ENCODE data around the gene CYP26B1.

Gene CYP26B1, protein sequence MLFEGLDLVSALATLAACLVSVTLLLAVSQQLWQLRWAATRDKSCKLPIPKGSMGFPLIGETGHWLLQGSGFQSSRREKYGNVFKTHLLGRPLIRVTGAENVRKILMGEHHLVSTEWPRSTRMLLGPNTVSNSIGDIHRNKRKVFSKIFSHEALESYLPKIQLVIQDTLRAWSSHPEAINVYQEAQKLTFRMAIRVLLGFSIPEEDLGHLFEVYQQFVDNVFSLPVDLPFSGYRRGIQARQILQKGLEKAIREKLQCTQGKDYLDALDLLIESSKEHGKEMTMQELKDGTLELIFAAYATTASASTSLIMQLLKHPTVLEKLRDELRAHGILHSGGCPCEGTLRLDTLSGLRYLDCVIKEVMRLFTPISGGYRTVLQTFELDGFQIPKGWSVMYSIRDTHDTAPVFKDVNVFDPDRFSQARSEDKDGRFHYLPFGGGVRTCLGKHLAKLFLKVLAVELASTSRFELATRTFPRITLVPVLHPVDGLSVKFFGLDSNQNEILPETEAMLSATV

DNA sequence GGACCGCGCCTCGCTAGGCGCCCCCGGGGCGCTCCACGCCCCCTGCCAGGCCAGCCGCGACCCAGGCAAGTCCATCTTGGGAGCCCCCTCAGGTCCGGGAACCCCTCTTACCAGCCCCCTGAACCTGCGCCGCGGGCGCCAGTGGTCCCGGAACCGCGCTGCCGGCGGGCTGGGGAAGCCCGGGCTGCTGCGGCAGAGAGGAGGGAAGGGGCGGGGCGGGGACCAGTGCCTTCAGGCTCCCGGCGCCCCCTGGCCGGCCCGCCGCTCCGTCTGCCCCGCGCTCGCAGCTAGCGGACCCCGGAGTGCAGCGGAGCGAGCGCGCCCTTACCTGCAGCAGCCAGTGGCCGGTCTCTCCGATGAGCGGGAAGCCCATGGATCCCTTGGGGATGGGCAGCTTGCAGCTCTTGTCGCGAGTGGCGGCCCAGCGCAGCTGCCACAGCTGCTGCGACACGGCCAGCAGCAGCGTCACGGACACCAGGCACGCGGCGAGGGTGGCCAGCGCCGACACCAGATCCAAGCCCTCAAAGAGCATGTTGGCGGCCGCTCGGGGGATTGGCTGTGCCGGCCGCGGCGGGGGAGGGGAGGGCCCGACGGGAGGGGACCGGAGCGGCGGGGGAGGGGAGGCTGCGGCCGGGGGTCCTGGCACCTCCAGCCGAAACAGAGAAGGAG is at the start of gene CYP26B1:
Gene CYP26B1, minus strand, starts transcription at position 560 of the 669 bp plus-strand sequence. Its CDS starts 28 bp downstream, at position 532.
- H3K4me3 ChIP-seq (ENCODE audit: control insufficient read depth, low read depth, low read length) = peak within 1 kb of the TSS; percentile 40
- DNase-seq (ENCODE audit: low read depth) = no peak
- TF ChIP-seq, protein P1, sequence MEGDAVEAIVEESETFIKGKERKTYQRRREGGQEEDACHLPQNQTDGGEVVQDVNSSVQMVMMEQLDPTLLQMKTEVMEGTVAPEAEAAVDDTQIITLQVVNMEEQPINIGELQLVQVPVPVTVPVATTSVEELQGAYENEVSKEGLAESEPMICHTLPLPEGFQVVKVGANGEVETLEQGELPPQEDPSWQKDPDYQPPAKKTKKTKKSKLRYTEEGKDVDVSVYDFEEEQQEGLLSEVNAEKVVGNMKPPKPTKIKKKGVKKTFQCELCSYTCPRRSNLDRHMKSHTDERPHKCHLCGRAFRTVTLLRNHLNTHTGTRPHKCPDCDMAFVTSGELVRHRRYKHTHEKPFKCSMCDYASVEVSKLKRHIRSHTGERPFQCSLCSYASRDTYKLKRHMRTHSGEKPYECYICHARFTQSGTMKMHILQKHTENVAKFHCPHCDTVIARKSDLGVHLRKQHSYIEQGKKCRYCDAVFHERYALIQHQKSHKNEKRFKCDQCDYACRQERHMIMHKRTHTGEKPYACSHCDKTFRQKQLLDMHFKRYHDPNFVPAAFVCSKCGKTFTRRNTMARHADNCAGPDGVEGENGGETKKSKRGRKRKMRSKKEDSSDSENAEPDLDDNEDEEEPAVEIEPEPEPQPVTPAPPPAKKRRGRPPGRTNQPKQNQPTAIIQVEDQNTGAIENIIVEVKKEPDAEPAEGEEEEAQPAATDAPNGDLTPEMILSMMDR (conservative IDR thresholded peaks at IDR 0.05; ENCODE audit: control insufficient read depth, insufficient read depth, low read depth, low read length) = no peak

DNA sequence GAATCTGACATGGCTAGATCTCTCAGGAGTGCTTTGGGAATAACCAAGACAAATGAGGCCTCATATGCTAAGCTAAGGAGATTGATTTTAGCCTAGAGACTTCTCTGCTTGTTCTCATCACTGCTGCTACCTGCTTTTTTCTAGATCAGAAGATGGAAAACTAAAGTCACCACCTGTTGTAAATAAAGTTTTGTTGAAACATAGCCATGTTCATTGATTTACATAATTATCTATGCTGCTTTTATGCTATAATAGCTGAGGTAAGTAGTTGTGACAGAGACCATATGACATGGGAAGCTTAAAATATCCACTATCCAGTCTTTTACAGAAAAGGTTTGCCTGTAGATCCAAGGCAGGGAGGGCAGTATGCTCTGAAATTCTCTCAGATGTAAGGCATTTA is 46.1 kb upstream of the CYP26B1 start:
- no peak overlapping the region for H3K4me3 ChIP-seq (ENCODE audit: control insufficient read depth, low read depth, low read length)
- DNase-seq (ENCODE audit: low read depth) = no peak
- TF ChIP-seq, protein P1 (conservative IDR thresholded peaks at IDR 0.05; ENCODE audit: control insufficient read depth, insufficient read depth, low read depth, low read length) = no peak

DNA sequence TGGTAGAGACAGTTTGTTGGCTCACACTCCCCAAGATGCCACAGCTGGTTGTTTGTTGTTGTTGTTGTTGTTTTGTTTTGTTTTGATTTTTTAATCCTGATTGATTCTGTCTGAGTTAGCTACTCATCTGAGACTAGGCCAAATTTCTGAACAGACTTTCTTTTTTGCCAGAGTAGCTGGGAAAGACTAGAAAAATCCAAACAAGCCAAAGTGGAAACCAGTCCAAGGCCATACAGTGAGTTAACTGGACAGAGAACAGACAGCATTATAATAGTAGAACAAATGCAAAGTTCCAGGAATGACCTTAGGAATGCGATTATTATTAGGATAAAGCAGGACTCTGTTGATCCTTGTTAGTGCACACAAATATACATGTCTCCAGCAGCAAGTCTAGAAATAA is 43.8 kb upstream of the CYP26B1 start:
- DNase-seq (ENCODE audit: low read depth) = no peak
- no peak overlapping the region for H3K4me3 ChIP-seq (ENCODE audit: control insufficient read depth, low read depth, low read length)
- TF ChIP-seq, protein P1 (conservative IDR thresholded peaks at IDR 0.05; ENCODE audit: control insufficient read depth, insufficient read depth, low read depth, low read length) = no peak

DNA sequence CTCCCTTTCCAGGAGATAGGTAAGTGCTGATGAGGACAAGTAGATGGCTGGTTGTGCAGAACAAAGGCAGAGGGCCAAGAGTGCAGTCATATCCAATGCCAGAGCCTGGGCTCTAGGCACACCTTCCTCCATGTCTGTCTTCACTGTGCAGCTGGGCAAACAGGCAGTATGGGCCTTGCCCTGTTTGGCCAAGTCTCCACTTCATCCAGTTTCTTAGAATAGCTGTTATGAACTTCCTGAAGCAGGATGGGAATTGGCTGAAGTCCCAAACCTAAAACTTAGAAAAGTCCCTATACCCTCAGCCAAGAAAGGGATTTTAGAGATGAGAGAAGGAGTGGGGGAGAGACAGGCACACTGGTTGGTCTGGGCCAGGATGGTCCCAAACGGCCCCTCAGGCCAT is 37.5 kb upstream of the CYP26B1 start:
- no peak overlapping the region for H3K4me3 ChIP-seq (ENCODE audit: control insufficient read depth, low read depth, low read length)
- no peak for DNase-seq (ENCODE audit: low read depth)
- TF ChIP-seq, protein P1 (conservative IDR thresholded peaks at IDR 0.05; ENCODE audit: control insufficient read depth, insufficient read depth, low read depth, low read length) = no peak

DNA sequence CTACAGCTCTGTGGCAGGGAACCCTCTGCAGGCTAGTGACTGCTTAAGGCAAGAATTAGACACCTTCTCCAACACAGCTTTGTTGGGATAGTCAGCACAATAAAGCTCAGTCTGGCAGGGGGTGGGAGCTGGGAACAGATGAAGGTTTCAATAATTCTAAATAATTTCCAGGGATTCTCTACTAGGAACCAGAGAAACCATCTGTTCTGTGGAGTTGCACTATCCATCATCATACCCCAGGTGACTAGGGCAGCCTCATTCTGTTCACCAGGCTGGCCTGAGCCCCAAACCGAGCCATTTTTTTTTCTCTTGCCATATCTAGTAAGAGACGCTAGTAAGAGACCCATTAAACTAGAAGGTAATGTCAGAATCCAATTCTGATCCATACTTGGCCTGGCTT is 35.8 kb upstream of the CYP26B1 start:
- no peak overlapping the region for H3K4me3 ChIP-seq (ENCODE audit: control insufficient read depth, low read depth, low read length)
- TF ChIP-seq, protein P1 (conservative IDR thresholded peaks at IDR 0.05; ENCODE audit: control insufficient read depth, insufficient read depth, low read depth, low read length) = no peak
- no peak for DNase-seq (ENCODE audit: low read depth)

DNA sequence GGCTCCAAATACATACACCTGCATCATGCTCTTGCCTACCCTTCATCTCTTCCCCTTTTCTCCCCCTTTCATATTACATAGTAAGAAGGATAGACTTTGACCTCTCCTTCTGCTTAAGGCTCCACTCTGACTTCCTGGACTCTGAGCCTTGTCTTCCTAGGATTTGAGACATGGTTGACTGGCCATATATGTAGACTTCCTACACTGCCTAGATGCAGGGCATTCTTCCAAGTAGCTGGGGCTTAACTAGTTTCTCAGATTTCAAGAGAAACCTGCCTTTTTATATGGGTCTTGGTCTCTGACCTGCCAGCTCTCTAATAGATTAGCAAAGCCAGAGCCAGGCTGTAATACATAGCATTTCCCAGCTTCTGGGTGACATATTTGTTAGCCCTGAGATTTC is 35.4 kb upstream of the CYP26B1 start:
- no peak overlapping the region for H3K4me3 ChIP-seq (ENCODE audit: control insufficient read depth, low read depth, low read length)
- DNase-seq (ENCODE audit: low read depth) = no peak
- TF ChIP-seq, protein P1 (conservative IDR thresholded peaks at IDR 0.05; ENCODE audit: control insufficient read depth, insufficient read depth, low read depth, low read length) = no peak

Data from fibroblast of mammary gland (primary cell).